Measurements from ENCODE around the gene MYO6.

GRCh38 chr6:75815756-75816155 is 66.7 kb downstream of the MYO6 start:
- TF ChIP-seq POLR2A (IDR thresholded peaks at IDR 0.05) (no peak), CTCF (IDR thresholded peaks at IDR 0.05) (no peak)

All from lower leg skin (tissue), 3 donors.